CD4-positive, alpha-beta T cell treated with Interleukin-17A for 1 hour (primary cell): ENCODE measurements around the gene OCA2.

ENCODE experiments used
- DNase-seq: peaks from one replicate; pipeline ENCODE4 v3.0.0-alpha.2; 2020

Gene OCA2

GRCh38 chr15:28103831-28104230 lies 4.7 kb upstream of the OCA2 start:
- no peak for DNase-seq

- no peak for DNase-seq
These were observed 2.9 kb upstream of the OCA2 start for GRCh38 chr15:28101983-28102441.

GRCh38 chr15:28101201-28101600 lies 2.1 kb upstream of the OCA2 start:
- no peak for DNase-seq

GRCh38 chr15:28100516-28101195 lies 1.5 kb upstream of the OCA2 start:
- DNase-seq = no peak

GRCh38 chr15:28099555-28100140 lies 533 bp upstream of the OCA2 start:
- DNase-seq = no peak

- DNase-seq = no peak
These were observed 752 bp downstream of the OCA2 start for GRCh38 chr15:28098360-28098765.

GRCh38 chr15:28097656-28098359 lies 1.3 kb downstream of the OCA2 start:
- no peak for DNase-seq

GRCh38 chr15:28096670-28097431 lies 2.3 kb downstream of the OCA2 start:
- no peak for DNase-seq

GRCh38 chr15:28096411-28096669 lies 2.8 kb downstream of the OCA2 start:
- DNase-seq = no peak

- DNase-seq = no peak
These were observed 4.2 kb downstream of the OCA2 start for GRCh38 chr15:28094732-28095521.

- DNase-seq = no peak
These were observed 5.2 kb downstream of the OCA2 start for GRCh38 chr15:28093752-28094535.

GRCh38 chr15:28091313-28091712 lies 7.8 kb downstream of the OCA2 start:
- DNase-seq = no peak

- peak; percentile 60 for DNase-seq
These were observed 12.9 kb downstream of the OCA2 start for GRCh38 chr15:28086175-28086703.

GRCh38 chr15:28085489-28086174 lies 13.5 kb downstream of the OCA2 start:
- no peak for DNase-seq

- DNase-seq = no peak
These were observed 14.6 kb downstream of the OCA2 start for GRCh38 chr15:28084547-28084946.

GRCh38 chr15:28082891-28083684 lies 16.0 kb downstream of the OCA2 start:
- DNase-seq = no peak

GRCh38 chr15:28081594-28081993 lies 17.5 kb downstream of the OCA2 start:
- no peak for DNase-seq

- DNase-seq = no peak
These were observed 18.7 kb downstream of the OCA2 start for GRCh38 chr15:28080386-28080785.

GRCh38 chr15:28079313-28079969 lies 19.7 kb downstream of the OCA2 start:
- no peak for DNase-seq
